Globus pallidus (tissue), 1 donor: ENCODE results near the gene PRSS27.
A peak's percentile ranks its signal among the peaks of the same experiment; 100 is the strongest.

Source experiments
- DNase-seq: peaks from one replicate; pipeline ENCODE4 v3.0.0-alpha.2; 2015; ENCODE audit warnings: low spot score

Gene PRSS27

DNA sequence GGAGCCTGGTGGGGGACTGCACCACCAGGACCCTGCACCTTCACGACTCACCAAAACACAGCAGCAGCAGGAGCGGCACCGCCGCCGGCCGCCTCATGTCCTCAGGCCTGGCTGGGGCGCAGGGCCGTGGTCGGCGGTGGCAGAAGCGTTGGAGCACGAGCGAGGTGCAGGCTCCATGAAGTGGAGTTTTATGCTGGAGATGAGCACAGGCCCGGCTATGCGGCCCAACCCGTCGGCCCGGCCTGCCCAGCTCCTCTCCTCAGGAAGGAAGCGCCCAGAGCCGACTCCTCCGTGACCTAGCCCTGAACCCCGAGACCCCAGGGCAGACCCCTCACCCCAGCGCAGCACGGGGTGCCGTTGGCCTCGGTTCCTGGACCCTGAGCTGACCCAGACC is at the start of gene PRSS27:
TSS of gene PRSS27 (minus strand) at position 161 of the 394 bp plus-strand sequence. CDS start at position 97, 64 bp downstream.
- DNase-seq = no peak

DNA sequence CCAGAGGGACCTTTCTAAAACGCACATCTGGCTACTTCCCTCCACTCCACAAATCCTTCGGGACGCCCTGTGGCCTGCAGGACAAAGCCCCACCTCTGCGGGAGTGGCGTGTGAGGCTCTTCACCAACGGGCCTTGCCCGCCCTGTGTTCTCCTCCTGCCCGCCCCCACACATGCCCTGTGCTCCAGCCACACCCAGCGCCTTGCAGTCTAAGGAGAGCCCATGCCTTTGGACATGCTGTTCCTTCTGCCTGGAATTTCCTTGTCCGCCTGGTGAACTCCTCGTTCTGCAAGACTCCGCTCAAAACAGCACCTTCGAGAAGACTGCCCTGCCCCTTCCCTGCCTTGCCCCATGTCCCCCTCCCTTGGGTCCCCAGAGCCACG is 49.6 kb upstream of the PRSS27 start:
- no peak for DNase-seq

DNA sequence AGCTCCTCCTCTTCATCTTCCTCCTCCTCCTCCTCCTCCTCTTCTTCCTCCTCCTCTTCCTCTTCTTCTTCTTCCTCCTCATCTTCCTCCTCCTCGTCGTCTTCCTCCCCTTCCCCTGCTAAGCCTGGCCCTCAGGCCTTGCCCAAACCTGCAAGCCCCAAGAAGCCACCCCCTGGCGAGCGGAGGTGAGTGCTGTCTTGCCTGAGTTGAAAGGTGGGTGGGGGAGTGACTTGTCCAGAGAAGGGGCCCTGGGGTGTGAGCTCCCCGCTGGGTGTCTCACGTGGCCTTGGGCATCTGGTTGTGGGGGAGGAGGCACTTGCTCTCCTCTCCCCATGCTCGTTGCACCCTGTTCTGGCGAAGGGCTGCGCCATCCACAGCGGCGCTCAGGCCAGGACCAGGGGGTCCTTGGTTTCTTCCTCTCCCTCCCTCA is 49.1 kb upstream of the PRSS27 start:
- no peak for DNase-seq

DNA sequence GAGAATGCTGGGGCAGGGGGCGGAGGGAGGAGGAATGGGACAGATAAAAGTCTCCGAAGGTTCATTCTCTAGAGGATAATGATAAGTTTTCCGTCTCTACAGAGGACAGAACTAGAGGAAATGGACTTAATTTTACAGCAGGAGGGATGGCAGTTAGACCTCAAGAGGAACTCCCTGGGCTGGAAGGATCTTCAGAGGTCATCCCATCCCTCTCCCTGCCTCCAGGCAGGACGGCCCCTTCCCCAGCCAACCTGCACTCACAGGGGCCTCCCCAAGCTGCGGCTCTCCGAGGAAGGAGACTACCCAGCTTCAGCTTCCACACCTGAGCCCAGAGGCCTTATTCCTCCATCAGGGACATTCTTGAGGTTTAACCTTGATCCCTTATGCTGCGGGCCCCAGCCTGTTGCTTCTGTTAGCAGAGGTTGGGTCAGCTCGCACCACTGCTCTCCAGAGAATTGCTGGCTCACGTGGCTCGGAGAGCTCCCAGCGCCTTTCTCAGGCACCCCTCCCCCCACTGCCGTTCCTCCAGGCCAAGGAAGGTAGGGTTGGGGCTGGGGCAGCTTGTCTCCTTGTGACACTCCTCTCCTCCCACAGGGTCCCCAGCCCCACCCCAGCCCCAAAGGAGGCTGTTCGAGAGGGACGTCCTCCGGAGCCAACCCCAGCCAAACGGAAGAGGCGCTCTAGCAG is 48.5 kb upstream of the PRSS27 start:
- DNase-seq = no peak

DNA sequence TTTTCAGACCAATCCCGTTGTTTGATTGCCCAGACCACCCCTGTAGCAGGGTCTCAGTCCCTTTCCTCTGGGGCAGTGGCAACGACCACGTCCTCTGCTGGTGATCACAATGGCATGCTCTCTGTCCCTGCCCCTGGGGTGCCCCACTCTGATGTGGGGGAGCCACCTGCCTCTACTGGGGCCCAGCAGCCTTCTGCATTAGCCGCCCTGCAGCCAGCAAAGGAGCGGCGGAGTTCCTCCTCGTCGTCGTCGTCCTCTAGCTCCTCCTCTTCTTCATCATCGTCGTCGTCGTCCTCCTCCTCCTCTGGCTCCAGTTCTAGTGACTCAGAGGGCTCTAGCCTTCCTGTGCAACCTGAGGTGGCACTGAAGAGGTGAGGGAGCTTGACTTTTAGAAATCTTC is 47.9 kb upstream of the PRSS27 start:
- no peak for DNase-seq

DNA sequence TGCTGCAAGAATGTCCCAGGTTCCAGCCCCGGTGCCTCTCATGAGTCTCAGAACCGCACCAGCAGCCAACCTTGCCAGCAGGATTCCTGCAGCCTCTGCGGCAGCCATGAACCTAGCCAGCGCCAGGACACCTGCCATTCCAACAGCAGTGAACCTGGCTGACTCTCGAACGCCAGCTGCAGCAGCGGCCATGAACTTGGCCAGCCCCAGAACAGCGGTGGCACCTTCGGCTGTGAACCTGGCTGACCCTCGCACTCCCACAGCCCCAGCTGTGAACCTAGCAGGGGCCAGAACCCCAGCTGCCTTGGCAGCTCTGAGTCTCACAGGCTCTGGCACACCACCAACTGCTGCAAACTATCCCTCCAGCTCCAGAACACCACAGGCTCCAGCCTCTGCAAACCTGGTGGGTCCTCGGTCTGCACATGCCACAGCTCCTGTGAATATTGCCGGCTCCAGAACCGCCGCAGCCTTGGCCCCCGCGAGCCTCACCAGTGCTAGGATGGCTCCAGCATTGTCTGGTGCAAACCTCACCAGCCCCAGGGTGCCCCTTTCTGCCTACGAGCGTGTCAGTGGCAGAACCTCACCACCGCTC is 47.2 kb upstream of the PRSS27 start:
- DNase-seq = no peak

DNA sequence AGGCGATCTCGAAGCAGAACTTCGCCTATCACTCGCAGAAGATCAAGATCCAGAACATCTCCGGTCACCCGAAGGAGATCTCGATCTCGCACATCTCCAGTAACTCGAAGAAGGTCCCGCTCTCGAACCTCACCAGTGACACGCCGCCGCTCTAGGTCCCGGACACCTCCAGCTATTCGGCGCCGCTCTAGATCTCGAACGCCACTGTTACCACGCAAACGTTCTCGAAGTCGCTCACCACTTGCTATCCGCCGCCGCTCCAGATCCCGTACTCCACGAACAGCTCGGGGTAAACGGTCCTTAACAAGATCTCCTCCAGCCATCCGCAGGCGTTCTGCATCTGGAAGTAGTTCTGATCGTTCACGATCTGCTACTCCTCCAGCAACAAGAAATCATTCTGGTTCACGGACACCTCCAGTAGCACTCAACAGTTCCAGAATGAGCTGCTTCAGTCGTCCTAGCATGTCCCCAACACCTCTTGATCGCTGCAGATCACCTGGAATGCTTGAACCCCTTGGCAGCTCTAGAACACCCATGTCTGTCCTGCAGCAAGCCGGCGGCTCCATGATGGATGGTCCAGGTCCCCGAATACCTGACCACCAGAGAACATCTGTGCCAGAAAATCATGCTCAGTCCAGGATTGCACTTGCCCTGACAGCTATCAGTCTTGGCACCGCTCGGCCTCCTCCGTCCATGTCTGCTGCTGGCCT is 46.6 kb upstream of the PRSS27 start:
- no peak for DNase-seq

DNA sequence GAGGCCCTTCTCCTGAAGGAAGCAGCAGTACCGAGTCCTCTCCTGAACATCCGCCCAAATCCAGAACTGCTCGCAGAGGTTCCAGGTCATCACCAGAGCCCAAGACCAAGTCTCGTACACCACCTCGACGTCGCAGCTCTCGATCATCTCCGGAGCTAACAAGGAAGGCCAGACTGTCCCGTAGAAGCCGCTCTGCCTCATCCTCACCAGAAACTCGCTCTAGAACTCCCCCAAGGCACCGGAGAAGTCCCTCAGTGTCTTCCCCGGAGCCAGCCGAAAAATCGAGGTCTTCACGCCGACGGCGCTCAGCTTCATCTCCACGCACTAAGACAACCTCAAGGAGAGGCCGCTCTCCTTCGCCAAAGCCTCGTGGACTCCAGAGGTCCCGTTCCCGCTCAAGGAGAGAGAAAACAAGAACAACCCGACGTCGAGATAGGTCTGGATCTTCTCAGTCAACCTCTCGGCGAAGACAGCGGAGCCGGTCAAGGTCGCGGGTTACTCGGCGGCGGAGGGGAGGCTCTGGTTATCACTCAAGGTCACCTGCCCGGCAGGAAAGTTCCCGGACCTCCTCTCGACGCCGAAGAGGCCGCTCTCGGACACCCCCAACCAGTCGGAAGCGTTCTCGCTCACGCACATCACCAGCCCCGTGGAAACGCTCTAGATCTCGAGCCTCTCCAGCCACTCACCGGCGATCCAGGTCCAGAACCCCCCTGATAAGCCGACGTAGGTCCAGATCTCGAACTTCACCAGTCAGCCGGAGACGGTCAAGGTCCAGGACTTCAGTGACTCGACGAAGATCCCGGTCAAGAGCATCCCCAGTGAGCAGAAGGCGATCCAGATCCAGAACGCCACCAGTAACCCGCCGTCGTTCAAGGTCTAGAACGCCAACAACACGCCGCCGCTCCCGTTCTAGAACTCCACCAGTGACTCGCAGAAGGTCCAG is 45.7 kb upstream of the PRSS27 start:
- DNase-seq = no peak

DNA sequence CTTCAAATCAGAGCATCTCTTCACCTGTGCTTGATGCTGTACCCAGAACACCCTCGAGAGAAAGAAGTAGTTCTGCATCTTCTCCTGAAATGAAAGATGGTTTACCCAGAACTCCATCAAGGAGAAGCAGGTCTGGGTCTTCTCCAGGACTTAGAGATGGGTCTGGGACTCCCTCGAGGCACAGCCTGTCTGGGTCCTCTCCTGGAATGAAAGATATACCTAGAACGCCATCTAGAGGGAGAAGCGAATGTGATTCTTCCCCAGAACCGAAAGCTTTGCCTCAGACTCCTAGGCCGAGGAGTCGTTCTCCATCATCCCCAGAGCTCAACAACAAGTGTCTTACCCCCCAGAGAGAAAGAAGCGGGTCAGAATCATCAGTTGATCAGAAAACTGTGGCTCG is 44.7 kb upstream of the PRSS27 start:
- DNase-seq = no peak

DNA sequence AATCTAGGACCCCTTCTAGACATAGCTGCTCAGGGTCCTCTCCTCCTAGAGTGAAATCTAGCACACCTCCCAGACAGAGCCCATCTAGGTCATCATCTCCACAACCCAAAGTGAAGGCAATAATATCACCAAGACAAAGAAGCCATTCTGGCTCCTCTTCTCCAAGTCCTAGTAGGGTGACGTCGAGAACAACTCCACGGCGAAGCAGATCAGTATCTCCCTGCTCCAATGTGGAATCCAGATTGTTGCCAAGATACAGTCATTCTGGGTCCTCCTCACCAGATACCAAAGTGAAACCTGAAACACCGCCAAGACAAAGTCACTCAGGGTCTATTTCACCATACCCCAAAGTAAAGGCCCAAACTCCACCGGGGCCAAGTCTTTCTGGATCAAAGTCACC is 43.1 kb upstream of the PRSS27 start:
- no peak for DNase-seq

DNA sequence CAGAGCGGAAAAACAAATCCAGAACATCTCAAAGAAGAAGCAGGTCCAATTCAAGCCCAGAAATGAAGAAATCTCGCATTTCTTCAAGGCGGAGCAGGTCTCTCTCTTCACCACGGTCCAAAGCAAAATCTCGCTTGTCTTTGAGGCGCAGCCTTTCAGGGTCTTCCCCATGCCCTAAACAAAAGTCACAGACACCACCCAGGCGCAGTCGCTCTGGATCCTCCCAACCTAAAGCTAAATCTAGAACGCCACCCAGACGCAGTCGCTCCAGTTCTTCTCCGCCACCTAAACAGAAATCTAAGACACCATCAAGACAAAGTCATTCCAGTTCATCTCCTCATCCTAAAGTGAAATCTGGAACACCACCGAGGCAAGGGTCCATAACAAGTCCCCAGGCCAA is 42.7 kb upstream of the PRSS27 start:
- no peak for DNase-seq

DNA sequence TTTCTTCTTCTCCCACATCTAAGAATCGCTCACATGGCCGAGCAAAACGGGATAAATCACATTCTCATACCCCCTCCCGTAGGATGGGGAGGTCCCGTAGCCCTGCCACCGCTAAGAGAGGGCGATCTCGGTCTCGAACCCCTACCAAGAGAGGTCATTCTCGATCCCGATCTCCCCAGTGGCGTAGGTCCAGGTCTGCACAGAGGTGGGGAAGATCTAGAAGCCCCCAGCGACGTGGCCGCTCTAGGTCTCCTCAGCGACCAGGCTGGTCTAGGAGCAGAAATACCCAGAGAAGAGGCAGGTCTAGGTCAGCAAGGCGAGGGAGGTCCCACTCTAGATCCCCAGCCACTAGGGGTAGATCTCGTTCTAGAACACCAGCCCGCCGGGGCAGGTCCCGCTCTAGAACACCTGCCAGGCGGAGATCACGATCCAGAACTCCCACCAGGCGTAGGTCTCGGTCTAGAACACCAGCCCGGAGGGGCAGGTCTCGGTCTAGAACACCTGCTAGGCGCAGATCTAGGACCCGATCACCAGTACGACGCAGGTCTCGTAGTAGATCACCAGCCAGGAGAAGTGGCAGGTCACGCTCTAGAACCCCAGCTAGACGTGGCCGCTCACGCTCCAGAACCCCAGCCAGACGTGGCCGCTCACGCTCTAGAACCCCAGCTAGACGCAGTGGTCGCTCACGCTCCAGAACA is 42.0 kb upstream of the PRSS27 start:
- DNase-seq = no peak

DNA sequence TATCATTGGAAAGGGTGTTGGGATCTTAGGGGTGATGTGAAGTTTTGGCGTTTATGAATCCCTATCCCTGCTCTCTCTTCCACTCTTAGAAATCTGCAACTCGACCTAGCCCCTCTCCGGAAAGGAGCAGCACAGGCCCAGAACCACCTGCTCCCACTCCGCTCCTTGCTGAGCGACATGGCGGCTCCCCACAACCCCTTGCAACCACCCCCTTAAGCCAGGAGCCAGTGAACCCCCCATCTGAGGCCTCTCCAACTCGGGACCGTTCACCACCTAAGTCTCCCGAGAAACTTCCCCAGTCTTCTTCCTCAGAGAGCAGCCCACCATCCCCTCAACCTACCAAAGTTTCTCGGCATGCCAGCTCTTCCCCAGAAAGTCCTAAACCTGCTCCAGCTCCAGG is 41.4 kb upstream of the PRSS27 start:
- no peak for DNase-seq

DNA sequence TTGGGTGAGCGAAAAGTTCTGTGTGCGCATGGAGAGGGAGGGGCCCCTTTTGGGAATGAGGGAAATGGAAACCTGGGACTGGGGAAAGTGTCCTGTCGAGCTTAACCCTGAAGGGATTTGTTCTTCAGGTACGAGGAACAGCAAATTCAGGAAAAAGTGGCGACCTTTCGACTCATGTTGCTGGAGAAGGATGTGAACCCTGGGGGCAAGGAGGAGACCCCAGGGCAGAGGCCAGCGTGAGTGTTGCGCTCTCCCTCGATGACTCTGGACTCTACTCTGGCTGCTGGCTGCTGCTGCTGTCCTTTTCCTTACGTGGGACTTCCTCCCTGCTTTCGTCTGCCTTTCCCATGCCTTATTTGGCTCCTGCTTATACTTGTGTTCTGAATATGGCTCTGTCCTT is 37.3 kb upstream of the PRSS27 start:
- DNase-seq = no peak

DNA sequence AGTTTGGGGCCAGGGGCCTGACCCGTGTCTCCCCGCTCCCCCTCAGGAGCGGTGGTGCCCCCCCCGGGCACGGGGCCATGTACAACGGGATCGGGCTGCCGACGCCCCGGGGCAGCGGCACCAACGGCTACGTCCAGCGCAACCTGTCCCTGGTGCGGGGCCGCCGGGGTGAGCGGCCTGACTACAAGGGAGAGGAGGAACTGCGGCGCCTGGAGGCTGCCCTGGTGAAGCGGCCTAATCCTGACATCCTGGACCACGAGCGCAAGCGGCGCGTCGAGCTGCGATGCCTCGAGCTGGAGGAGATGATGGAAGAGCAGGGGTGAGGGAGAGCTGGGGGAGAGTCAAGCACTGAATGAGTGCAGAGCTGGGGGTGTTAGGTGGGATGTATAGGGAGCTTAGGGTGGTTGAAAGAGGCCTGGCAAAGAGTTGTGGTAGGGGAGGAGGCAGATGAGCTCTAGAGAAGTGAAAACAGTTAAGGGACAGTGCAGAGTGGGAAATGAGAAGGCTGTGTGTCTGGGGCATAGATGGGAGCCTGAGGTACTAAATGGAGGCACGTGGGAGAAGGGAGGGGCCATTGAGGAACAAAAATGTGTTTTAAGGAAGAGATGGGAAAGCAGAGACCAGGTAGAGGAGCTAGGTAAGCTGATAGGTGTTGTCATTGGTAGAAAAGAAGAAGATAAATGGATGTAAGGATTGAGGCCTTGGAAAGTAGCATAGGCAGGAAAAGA is 36.4 kb upstream of the PRSS27 start:
- no peak for DNase-seq

DNA sequence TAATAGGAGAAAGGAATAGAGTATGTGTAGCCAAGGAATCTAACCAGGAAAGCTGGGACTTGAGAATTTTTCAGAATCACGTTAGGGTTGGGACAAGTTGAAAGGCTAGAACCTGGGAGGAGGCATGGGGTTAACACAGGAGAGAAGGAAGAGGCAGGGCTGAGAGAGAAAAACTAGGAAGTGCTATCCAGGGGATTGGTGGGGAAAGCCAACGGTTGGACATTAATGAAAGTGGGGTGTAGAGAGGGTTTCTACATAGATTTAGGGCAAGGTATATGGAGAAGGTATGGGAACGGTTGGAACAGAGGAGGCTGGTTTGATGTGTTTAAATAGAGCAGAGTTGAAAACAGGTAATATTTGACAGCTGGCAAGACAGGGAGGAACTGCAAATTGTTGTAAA is 35.1 kb upstream of the PRSS27 start:
- DNase-seq = no peak

DNA sequence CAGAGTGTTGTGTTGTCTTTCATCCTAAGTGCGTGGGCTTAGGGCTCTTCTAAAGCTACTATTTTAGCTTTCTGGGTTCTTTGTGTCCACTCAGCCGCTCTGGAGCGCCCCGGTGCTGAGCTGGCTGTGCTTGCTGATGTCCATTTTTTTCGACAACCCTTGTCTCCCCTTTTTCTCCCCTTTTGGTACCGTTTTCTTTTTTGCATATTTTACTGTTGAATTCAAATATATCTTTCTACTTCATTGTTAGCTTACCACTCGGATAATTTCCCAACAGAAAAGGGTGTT is 33.7 kb upstream of the PRSS27 start:
- no peak for DNase-seq

DNA sequence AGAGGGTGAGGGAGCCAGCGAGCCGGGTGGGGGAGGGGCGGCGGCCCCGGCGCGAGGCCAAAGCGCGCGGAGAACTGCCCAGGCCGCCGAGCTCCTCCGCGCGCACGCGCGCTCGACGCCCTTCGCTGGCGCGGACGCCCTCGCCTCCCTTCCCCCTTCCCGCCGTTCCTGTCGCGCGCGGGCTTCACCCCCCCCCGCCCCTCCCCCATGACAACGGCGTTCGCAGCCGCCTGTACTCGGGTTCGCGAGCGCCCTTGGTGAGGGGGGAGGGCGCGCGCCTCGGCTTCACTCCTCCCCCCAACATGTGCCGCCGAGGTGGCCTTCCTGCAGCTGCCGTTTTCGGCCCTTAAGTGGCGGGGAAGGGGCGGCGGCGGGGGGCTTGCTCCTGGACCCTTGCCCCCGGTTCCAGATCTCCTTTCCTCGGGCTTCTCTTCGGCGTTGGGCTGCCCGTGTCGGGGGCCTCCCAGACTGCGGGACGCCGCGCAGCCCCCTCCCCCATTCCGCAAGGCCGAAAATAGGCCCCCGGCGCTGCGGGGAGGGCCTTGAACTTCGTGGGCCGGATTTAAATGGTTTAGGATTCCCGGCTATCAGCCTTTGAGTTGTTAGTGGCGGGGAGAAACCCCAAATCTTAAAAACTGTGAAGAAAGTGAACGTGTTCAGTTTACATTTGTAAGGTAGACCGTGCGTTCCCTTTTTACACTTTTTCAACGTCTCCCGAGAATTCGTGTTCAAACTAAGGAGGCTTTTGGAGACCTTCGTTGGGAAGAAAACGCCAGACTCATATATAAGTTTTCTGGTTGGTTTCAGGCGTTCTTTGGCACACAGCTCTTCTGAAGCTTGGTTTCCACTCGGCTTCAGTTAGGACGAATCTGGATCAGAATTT is 33.1 kb upstream of the PRSS27 start:
- DNase-seq = peak; percentile 83

DNA sequence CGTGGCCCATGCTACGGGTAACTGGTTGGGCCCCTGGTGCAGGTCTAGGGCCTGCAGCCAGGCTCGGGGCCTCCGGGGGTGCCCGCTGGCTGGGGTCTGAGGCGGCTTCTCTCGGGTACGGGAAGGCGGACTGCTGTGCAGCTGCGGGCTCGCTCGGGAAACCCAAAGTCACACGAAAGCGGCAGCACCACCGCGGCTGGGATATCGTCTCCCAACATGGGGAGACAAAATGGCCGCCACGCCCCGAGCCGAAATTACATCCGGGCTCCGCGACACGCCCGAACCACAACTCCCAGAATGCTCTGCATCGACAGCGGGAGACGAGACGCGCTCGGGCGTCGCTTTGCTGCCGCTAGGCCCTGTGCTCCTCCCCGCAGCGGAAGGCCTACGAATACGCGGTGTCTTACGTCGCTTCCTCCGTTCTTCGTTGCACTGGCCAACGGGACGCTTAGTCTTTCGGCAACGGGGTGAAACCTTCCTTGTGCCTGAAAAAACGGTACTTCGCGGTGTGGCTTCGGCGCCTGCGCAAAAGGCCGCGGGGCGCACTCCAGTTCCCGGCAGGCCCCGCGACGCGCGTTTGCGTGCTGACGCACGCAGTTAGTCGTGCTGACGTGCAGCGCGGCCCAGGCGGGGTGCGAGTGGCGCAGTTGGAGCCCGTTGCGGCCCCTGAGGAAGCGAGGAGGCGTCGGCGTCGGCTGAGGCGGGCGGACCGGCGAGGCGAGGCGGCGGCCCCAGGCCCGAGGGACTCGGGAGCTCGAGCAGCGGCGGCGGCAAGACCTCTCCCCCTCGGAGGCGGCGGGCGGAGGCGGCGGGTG is 32.2 kb upstream of the PRSS27 start, which contains the start of gene SRRM2:
TSS of gene SRRM2 (plus strand) at position 604 of the 815 bp plus-strand sequence. CDS start 3,727 bp downstream, outside the sequence.
- peak; percentile 93 for DNase-seq
